PC-9 (cell line): ENCODE results near the gene TMEM179. TPM values are rescaled to one million over a fixed set of nuclear protein-coding genes. Genes with fewer than 3 reads are reported as not detected.

Source experiments
- BruUV-seq: library from RNA; stranded (reverse); fragments of 400-500 nt; replicated peaks from 2 replicates; lab custom pipeline; 2021; lab: Mats Ljungman, UMichigan
- CTCF ChIA-PET: fragments of 300-600 bp; sonication (Branson Sonifier 250); formaldehyde crosslinking; loops from one replicate; lab custom pipeline; 2022; ENCODE audit warnings: antibody characterized with exemption; lab: Charles Lee
- POLR2A ChIA-PET: fragments of 300-600 bp; sonication (Branson Sonifier 250); formaldehyde crosslinking; loops from one replicate; lab custom pipeline; 2022; ENCODE audit warnings: antibody characterized with exemption; ENCODE audit not compliant: unreplicated experiment; lab: Charles Lee
- DNase-seq, 2 experiments: peaks; one replicate each; pipeline versions ENCODE4 v3.0.0 to v3.0.0-alpha.2; 2015 to 2022; ENCODE audit warnings: mixed read lengths in 1 of 2
- H2AFZ ChIP-seq: fragments of 200-600 bp; sonication (generic); 2 replicates; pipeline ENCODE4 v1.8.1; 2017; ENCODE audit warnings: antibody characterized with exemption
- H3F3A ChIP-seq: fragments of 200-600 bp; sonication (generic); 2 replicates; pipeline ENCODE4 v1.8.1; 2017; ENCODE audit warnings: antibody characterized with exemption, mild to moderate bottlenecking, low read depth; ENCODE audit not compliant: insufficient read depth
- H3K27ac ChIP-seq: fragments of 200-600 bp; sonication (generic); 2 replicates; pipeline ENCODE4 v1.6.1; 2016; ENCODE audit warnings: mixed run types
- H3K27me3 ChIP-seq: fragments of 200-600 bp; sonication (generic); 2 replicates; pipeline ENCODE4 v1.6.1; 2016; ENCODE audit warnings: low read depth, mixed run types; ENCODE audit not compliant: insufficient read depth
- H3K36me3 ChIP-seq: fragments of 200-600 bp; sonication (generic); 2 replicates; pipeline ENCODE4 v1.6.1; 2016; ENCODE audit warnings: low read depth, mixed run types
- H3K4me1 ChIP-seq: fragments of 200-600 bp; sonication (generic); replicated peaks from 2 replicates; pipeline ENCODE4 v1.6.1; 2016; ENCODE audit warnings: mixed run types; ENCODE audit not compliant: insufficient read depth
- H3K4me2 ChIP-seq: fragments of 200-600 bp; sonication (generic); 2 replicates; pipeline ENCODE4 v1.6.1; 2017; ENCODE audit warnings: mixed run types
- H3K4me3 ChIP-seq: fragments of 200-600 bp; sonication (generic); 2 replicates; pipeline ENCODE4 v1.6.1; 2016; ENCODE audit warnings: mixed run types
- H3K79me2 ChIP-seq: fragments of 200-600 bp; sonication (generic); 2 replicates; pipeline ENCODE4 v1.6.1; 2017; ENCODE audit warnings: low read depth, mixed run types
- H3K9me2 ChIP-seq: fragments of 200-600 bp; sonication (generic); 2 replicates; pipeline ENCODE4 v1.8.1; 2017; ENCODE audit warnings: mild to moderate bottlenecking; ENCODE audit not compliant: insufficient read depth
- H3K9me3 ChIP-seq: fragments of 200-600 bp; sonication (generic); 2 replicates; pipeline ENCODE4 v1.8.1; 2016; ENCODE audit warnings: low read depth; ENCODE audit not compliant: insufficient read depth
- H4K20me1 ChIP-seq: fragments of 200-600 bp; sonication (generic); 2 replicates; pipeline ENCODE4 v1.8.1; 2017; ENCODE audit not compliant: insufficient read depth
- EZH2 ChIP-seq: fragments of 200-600 bp; sonication (generic); IDR thresholded peaks from 2 replicates; pipeline ENCODE4 v1.8.0; 2017; ENCODE audit warnings: antibody characterized with exemption, low read depth
- intact Hi-C: fragments of 100-400 bp; cut with micrococcal nuclease; formaldehyde crosslinking; loops from one replicate; pipeline ENCODE4 v1.10.0; 2022; ENCODE audit not compliant: unreplicated experiment
- total RNA-seq: library from RNA; stranded (reverse); gene quantifications from 2 replicates; pipeline ENCODE4 v1.2.3, GENCODE V29; 2021
- TF ChIP-seq, protein P1 (sequence below): fragments of 200-600 bp; sonication (generic); conservative IDR thresholded peaks from 2 replicates; pipeline ENCODE4 v1.6.1; 2017; ENCODE audit warnings: mixed run types, antibody characterized with exemption, mild to moderate bottlenecking, moderate library complexity

The TMEM179 gene
- total RNA-seq, 1 experiment from 2014 or later, result not detected

- H3K4me1 ChIP-seq, result no peaks in the 10 kb centered on the region
- no peaks in the 10 kb centered on the region for H3K36me3 ChIP-seq
- H3F3A ChIP-seq, result no peaks in the 10 kb centered on the region
- H4K20me1 ChIP-seq, result no peaks in the 10 kb centered on the region
- CTCF ChIA-PET, result no interaction called here
- H3K9me2 ChIP-seq, result no peaks in the 10 kb centered on the region
- H2AFZ ChIP-seq, result no peak overlapping the region
- H3K4me3 ChIP-seq, result no peak overlapping the region
- no peaks in the 10 kb centered on the region for H3K9me3 ChIP-seq
- POLR2A ChIA-PET, result no interaction called here
- no peak overlapping the region for H3K27ac ChIP-seq
- no peaks in the 10 kb centered on the region for H3K79me2 ChIP-seq
- H3K4me2 ChIP-seq, result no peak overlapping the region
- DNase-seq, result no peak
- peaks cover 95% of the 10 kb centered on the region for H3K27me3 ChIP-seq
- no TSS peak for BruUV-seq
- TF ChIP-seq, protein P1, sequence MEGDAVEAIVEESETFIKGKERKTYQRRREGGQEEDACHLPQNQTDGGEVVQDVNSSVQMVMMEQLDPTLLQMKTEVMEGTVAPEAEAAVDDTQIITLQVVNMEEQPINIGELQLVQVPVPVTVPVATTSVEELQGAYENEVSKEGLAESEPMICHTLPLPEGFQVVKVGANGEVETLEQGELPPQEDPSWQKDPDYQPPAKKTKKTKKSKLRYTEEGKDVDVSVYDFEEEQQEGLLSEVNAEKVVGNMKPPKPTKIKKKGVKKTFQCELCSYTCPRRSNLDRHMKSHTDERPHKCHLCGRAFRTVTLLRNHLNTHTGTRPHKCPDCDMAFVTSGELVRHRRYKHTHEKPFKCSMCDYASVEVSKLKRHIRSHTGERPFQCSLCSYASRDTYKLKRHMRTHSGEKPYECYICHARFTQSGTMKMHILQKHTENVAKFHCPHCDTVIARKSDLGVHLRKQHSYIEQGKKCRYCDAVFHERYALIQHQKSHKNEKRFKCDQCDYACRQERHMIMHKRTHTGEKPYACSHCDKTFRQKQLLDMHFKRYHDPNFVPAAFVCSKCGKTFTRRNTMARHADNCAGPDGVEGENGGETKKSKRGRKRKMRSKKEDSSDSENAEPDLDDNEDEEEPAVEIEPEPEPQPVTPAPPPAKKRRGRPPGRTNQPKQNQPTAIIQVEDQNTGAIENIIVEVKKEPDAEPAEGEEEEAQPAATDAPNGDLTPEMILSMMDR, result no peak
- TF ChIP-seq EZH2, result no peak
- intact Hi-C loops, result loop anchor here (5.0 kb wide), 1 partner anchor 483 kb away; no protein-coding TSS in a partner anchor
Observed at GRCh38 chr14:104559804-104560585, 44.6 kb downstream of the TMEM179 start.

GRCh38 chr14:104559028-104559803 is 45.4 kb downstream of the TMEM179 start:
- H3K36me3 ChIP-seq, result no peaks in the 10 kb centered on the region
- no peak for DNase-seq
- intact Hi-C loops, result no loop called here
- no peaks in the 10 kb centered on the region for H3K4me1 ChIP-seq
- POLR2A ChIA-PET, result no interaction called here
- H3K27me3 ChIP-seq, result peaks cover 95% of the 10 kb centered on the region
- H3K79me2 ChIP-seq, result no peaks in the 10 kb centered on the region
- H3K9me2 ChIP-seq, result no peaks in the 10 kb centered on the region
- H3K4me2 ChIP-seq, result no peak overlapping the region
- TF ChIP-seq, protein P1, result no peak
- no peak for TF ChIP-seq EZH2
- no peak overlapping the region for H2AFZ ChIP-seq
- H3F3A ChIP-seq, result no peaks in the 10 kb centered on the region
- no peak overlapping the region for H3K4me3 ChIP-seq
- H4K20me1 ChIP-seq, result no peaks in the 10 kb centered on the region
- BruUV-seq, result no TSS peak
- H3K9me3 ChIP-seq, result no peaks in the 10 kb centered on the region
- no peak overlapping the region for H3K27ac ChIP-seq
- CTCF ChIA-PET, result no interaction called here

- intact Hi-C loops, result no loop called here
- Histone ChIP-seq H3K27me3 (peaks cover 98% of the 10 kb centered on the region), H3K9me2 (no peaks in the 10 kb centered on the region), H4K20me1 (no peaks in the 10 kb centered on the region), H3K4me3 (no peak overlapping the region), H3K4me1 (no peaks in the 10 kb centered on the region), H3F3A (no peaks in the 10 kb centered on the region), H3K79me2 (no peaks in the 10 kb centered on the region), H2AFZ (no peak overlapping the region), H3K4me2 (no peak overlapping the region), H3K27ac (no peak overlapping the region), H3K9me3 (no peaks in the 10 kb centered on the region), H3K36me3 (no peaks in the 10 kb centered on the region)
- CTCF ChIA-PET, result no interaction called here
- BruUV-seq, result no TSS peak
- TF ChIP-seq EZH2, result no peak
- TF ChIP-seq, protein P1, result no peak
- no peak for DNase-seq
- POLR2A ChIA-PET, result no interaction called here
Observed at GRCh38 chr14:104558231-104559027, 46.1 kb downstream of the TMEM179 start.
